Thymus (tissue), 11 donors: ENCODE measurements around the gene KMT2E. TPM values are rescaled to one million over a fixed set of nuclear protein-coding genes. Genes with fewer than 3 reads are reported as not detected.

Source experiments
- DNase-seq, 9 donors: peaks; one replicate each; pipeline ENCODE4 v3.0.0-alpha.2; 2013; ENCODE audit warnings: low spot score in 9 of 9, low read depth in 6 of 9, missing footprints in 1 of 9
- H3K27ac ChIP-seq, 2 donors: one replicate each; pipeline ENCODE4 v1.5.1; 2013; ENCODE audit warnings: control low read depth in 1 of 2, low read depth in 1 of 2, low read length in 1 of 2, mild to moderate bottlenecking in 1 of 2, moderate library complexity in 1 of 2
- H3K27me3 ChIP-seq, 2 donors: one replicate each; pipeline ENCODE4 v1.5.1; 2013; ENCODE audit warnings: low read length in 1 of 2; ENCODE audit not compliant: control insufficient read depth in 2 of 2, insufficient read depth in 1 of 2
- H3K36me3 ChIP-seq, 2 donors: one replicate each; pipeline ENCODE4 v1.5.1; 2013; ENCODE audit warnings: low read length in 1 of 2, mild to moderate bottlenecking in 1 of 2, moderate library complexity in 1 of 2; ENCODE audit not compliant: control insufficient read depth in 2 of 2, insufficient read depth in 2 of 2
- H3K4me1 ChIP-seq, 2 donors: one replicate each; pipeline ENCODE4 v1.5.1; 2013; ENCODE audit warnings: low read length in 2 of 2; ENCODE audit not compliant: control insufficient read depth in 2 of 2, insufficient read depth in 2 of 2
- H3K4me3 ChIP-seq, 2 donors: one replicate each; pipeline ENCODE4 v1.5.1; 2013; ENCODE audit warnings: low read length in 2 of 2, control low read depth in 1 of 2, mild to moderate bottlenecking in 1 of 2
- H3K9me3 ChIP-seq, 2 donors: one replicate each; pipeline ENCODE4 v1.5.1; 2013; ENCODE audit warnings: low read length in 1 of 2, mild to moderate bottlenecking in 1 of 2; ENCODE audit not compliant: control insufficient read depth in 2 of 2, insufficient read depth in 1 of 2
- WGBS: extraction: QIAGEN DNeasy Blood & Tissue Kit; methylation state at CpG from one replicate; pipeline ENCODE4 v1.1.7; 2013; 5-methylcytosine and 5-hydroxymethylcytosine counted together
- polyA plus RNA-seq: library from polyadenylated mRNA; stranded (reverse); fragments of 200-250 nt; gene quantifications from one replicate; pipeline ENCODE4 v1.2.3, GENCODE V29; 2013
- total RNA-seq: library from RNA; stranded (reverse); fragments of 120-200 nt; gene quantifications from one replicate; pipeline ENCODE4 v1.2.4, GENCODE V29; 2013
- donor health status: healthy.

Gene KMT2E
- total and polyA plus RNA-seq, 2 donors: 26.5 to 42.2 TPM

DNA sequence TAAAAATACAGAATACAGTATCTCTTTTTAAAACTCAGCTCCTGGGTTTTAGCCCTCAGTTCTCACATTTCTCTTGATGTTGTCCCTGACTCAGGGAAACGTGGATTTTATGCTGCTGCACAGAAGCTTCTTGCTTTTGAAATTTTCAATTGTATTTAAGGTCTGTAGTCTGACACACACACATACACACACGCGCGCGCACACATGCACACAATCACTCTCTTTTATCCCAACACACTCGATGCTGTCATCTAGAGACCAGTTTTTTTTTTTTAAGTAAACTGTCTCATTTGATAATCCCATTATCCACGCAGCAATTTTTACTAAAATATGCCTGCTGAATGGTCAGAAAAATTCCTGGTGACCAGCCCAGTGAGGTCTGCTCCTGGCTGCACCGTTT is 108.6 kb downstream of the KMT2E start:
- Histone ChIP-seq H3K36me3 (peaks cover 36 to 43% of the 10 kb centered on the region in 2 donors), H3K27me3 (no peaks in the 10 kb centered on the region), H3K27ac (no peak overlapping the region), H3K9me3 (no peaks in the 10 kb centered on the region), H3K4me1 (peaks cover 23 to 42% of the 10 kb centered on the region in 2 donors), H3K4me3 (no peak overlapping the region)
- DNase-seq: no peak
- WGBS: 93% methylated on average over 8 of the region's 8 CpGs

DNA sequence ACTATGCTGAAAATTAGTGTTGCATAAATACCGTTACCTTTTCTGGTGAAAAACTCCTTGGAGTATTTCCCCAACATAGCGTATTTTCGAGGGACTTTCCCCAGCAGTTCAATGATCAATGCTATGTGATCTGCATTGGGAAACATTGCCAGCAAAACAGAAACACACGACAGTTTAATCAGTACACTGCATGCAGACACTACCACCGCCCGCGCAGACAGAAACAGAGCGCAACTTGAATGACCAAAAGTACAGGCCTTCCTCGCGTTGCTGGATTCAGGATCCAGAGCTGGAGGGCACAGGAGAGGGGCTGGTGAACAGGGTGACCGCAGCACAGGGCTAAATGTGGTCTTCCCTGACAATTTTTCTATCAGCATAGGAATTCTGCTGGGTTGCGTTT is 111.7 kb downstream of the KMT2E start:
- WGBS: 98% methylated on average over 12 of the region's 12 CpGs
- no peaks in the 10 kb centered on the region for H3K27me3 ChIP-seq
- no peak overlapping the region for H3K4me3 ChIP-seq
- H3K27ac ChIP-seq: no peak overlapping the region
- no peak for DNase-seq
- peaks cover 14 to 25% of the 10 kb centered on the region in 2 donors for H3K4me1 ChIP-seq
- H3K9me3 ChIP-seq: no peaks in the 10 kb centered on the region
- peaks cover 36 to 58% of the 10 kb centered on the region in 2 donors for H3K36me3 ChIP-seq

GRCh38 chr7:105126436-105126975 is 112.5 kb downstream of the KMT2E start:
- Histone ChIP-seq H3K36me3 (peaks cover 40 to 63% of the 10 kb centered on the region in 2 donors), H3K9me3 (no peaks in the 10 kb centered on the region), H3K27me3 (no peaks in the 10 kb centered on the region), H3K27ac (peak overlapping the region; percentile 16 to 18), H3K4me3 (no peak overlapping the region), H3K4me1 (peaks cover 11 to 22% of the 10 kb centered on the region in 2 donors)
- 83% methylated on average over 4 of the region's 4 CpGs for WGBS
- DNase-seq: no peak

GRCh38 chr7:105127179-105127578 is 113.2 kb downstream of the KMT2E start:
- no peaks in the 10 kb centered on the region for H3K9me3 ChIP-seq
- H3K4me3 ChIP-seq: no peak overlapping the region
- H3K27me3 ChIP-seq: no peaks in the 10 kb centered on the region
- H3K36me3 ChIP-seq: peaks cover 44 to 68% of the 10 kb centered on the region in 2 donors
- peak in 5 of 9 donors; percentile 13 to 56 (median 40) for DNase-seq
- 22% methylated on average over 8 of the region's 8 CpGs for WGBS
- H3K4me1 ChIP-seq: peaks cover 11 to 22% of the 10 kb centered on the region in 2 donors
- peak overlapping the region in 1 of 2 donors; percentile 16 for H3K27ac ChIP-seq

DNA sequence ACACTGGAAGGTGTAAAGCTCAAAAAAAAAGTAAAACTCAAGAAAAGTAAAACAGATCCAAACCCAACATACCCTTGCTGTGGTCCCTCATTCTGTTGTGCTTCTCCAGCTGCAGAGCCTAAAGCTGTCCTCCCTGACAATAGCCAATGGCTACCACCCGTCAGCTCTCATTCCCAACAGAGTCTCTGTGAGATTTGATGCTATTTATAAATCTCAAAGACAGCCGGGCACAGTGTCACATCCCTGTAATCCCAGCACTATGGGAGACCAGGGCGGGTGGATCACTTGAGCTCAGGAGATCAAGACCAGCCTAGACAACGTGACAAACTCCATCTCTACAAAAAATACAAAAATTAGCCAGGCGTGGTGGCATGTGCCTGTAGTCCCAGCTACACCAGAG is 116.0 kb downstream of the KMT2E start:
- no peaks in the 10 kb centered on the region for H3K9me3 ChIP-seq
- no peak overlapping the region for H3K4me3 ChIP-seq
- peaks cover 53 to 77% of the 10 kb centered on the region in 2 donors for H3K36me3 ChIP-seq
- WGBS: 97% methylated on average over 5 of the region's 5 CpGs
- H3K27me3 ChIP-seq: no peaks in the 10 kb centered on the region
- H3K27ac ChIP-seq: no peak overlapping the region
- H3K4me1 ChIP-seq: peaks cover 11 to 22% of the 10 kb centered on the region in 2 donors
- DNase-seq: no peak

DNA sequence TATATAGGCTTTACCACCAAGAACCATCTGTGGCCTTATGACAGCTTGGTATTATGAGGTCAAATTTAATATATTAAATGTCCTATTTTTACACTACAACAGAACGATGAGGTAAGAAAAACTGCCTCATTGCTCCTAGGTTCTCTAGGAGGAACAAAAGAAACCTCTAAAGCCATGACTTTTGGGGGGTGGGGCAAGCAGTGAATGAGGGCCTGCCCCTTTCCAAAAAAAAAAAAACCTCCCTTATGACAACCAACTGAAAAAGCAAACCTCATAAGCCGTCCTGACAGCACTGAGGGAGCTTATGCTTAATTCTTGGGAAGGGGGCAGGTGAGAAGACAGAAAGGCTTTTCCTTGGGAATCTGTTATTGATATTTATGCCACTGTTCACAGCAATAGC is 116.6 kb downstream of the KMT2E start:
- no peaks in the 10 kb centered on the region for H3K9me3 ChIP-seq
- H3K27me3 ChIP-seq: no peaks in the 10 kb centered on the region
- DNase-seq: no peak
- WGBS: 94% methylated on average over 2 of the region's 2 CpGs
- peaks cover 53 to 76% of the 10 kb centered on the region in 2 donors for H3K36me3 ChIP-seq
- no peak overlapping the region for H3K27ac ChIP-seq
- peaks cover 11 to 22% of the 10 kb centered on the region in 2 donors for H3K4me1 ChIP-seq
- H3K4me3 ChIP-seq: no peak overlapping the region

DNA sequence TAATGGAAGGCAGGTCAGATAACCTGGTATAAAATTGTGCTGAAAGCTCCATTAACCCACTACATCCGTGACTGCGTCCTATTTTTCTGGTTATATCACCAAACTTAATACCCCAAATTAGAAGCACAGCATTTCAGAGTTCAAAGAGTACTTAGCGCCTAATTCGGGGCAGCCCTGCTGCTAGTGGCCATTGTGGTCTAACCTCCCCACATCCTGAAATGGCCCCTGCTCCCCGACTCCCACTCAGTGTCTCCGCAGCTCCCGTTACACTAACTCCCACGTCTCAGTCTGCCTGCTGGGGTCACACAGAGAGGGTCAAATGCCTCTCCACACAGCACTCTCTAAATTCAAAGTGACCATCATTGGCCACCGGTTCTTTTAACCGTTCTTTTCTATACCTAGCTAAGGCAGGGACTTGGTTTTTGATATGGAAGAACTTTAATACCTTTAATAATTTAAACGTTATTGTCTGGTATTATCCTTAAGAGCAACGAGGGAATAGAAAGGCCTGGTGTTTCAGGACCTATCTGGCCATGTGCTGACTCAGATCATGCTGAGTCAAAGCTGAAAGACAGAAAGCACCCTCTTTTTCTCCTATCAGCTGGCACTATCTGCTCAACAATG is 117.1 kb downstream of the KMT2E start:
- Histone ChIP-seq H3K4me3 (no peak overlapping the region), H3K27me3 (no peaks in the 10 kb centered on the region), H3K9me3 (no peaks in the 10 kb centered on the region), H3K27ac (no peak overlapping the region), H3K4me1 (peaks cover 11 to 22% of the 10 kb centered on the region in 2 donors), H3K36me3 (peaks cover 49 to 73% of the 10 kb centered on the region in 2 donors)
- no peak for DNase-seq
- WGBS: 91% methylated on average over 12 of the region's 12 CpGs

GRCh38 chr7:105131890-105132289 is 117.9 kb downstream of the KMT2E start:
- Histone ChIP-seq H3K4me3 (no peak overlapping the region), H3K4me1 (peaks cover 11 to 16% of the 10 kb centered on the region in 2 donors), H3K27me3 (no peaks in the 10 kb centered on the region), H3K36me3 (peaks cover 49 to 74% of the 10 kb centered on the region in 2 donors), H3K27ac (no peak overlapping the region), H3K9me3 (no peaks in the 10 kb centered on the region)
- DNase-seq: no peak
- WGBS: 95% methylated on average over 7 of the region's 7 CpGs

- Histone ChIP-seq H3K9me3 (no peaks in the 10 kb centered on the region), H3K27ac (no peak overlapping the region), H3K4me3 (no peak overlapping the region), H3K36me3 (peaks cover 54 to 79% of the 10 kb centered on the region in 2 donors), H3K4me1 (peaks cover 10 to 12% of the 10 kb centered on the region in 2 donors), H3K27me3 (no peaks in the 10 kb centered on the region)
- DNase-seq: no peak
- 98% methylated on average over 5 of the region's 5 CpGs for WGBS
These were observed 118.3 kb downstream of the KMT2E start for GRCh38 chr7:105132335-105132734.
